Activated CD8-positive, alpha-beta memory T cell treated with anti-CD3 and anti-CD28 coated beads for 1 hour (primary cell): ENCODE measurements around the gene DNAH10.

Source experiments
- DNase-seq, 2 donors: peaks; one replicate each; pipeline ENCODE4 v3.0.0-alpha.2; 2020; ENCODE audit warnings: low read depth in 1 of 2; ENCODE audit errors: extremely low read depth in 1 of 2

The DNAH10 gene

DNA sequence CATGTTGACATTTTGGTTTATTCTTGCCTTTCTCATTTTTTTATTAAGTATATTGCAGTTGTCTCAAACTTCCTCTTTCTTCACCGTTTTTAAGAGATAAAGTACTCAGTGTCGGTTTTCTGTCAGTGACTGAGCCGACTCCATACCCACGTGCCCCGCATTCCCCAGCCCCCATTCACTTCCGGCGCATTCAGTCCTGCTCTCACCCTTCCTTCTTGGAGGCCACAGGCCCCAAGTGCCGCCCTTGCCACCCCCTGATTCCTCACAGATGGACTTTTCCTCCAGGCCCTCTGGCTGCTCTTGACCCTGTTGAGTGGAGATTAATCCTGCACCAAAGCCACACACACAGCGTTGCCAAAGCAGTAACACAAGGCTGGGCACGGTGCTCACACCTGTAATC lies 19.1 kb upstream of the DNAH10 start:
- DNase-seq, result no peak

- no peak for DNase-seq
These were observed 17.3 kb upstream of the DNAH10 start for GRCh38 chr12:123744836-123745235.

- DNase-seq, result no peak
These were observed 14.8 kb upstream of the DNAH10 start for GRCh38 chr12:123747309-123747708.

GRCh38 chr12:123748161-123748560 lies 13.9 kb upstream of the DNAH10 start:
- no peak for DNase-seq

DNA sequence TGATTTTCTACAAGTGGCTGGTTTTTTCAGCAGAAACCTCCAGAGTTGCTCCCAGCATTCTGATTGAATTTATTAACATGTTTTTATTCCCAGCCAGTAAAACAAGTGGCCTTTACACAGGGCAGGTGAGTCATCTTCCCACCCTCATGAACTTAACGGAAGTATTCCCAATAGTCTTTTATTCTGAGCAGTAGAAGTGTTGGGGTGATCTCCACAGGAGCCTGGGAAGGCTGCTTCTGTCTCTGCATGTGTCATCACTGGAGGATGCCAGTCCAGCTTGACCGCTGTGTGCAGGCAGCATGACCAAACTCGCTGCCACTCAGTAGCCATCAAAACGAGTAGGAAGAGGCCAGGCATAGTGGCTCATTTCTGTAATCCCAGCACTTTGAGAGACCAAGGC lies 13.4 kb upstream of the DNAH10 start:
- DNase-seq, result no peak

DNA sequence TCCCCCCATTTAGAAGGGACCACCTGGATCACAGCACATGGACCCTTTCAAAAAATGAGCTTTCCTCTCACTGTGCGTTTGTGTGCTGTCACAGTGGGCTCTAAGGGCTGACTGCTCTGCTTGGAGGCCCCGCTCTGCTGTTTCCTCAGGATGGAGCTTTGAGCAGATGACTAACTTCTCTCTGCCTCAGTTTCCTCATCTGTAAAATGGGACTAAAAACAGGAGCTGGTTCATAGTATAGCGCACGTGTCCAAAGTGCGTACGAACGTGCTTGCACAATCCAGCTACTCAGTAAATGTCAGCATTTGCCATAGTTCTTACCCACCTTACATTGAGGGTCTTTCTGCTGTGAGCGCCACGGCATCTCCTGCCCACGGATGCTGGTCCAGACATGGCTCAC lies 12.7 kb upstream of the DNAH10 start:
- DNase-seq, result no peak

DNA sequence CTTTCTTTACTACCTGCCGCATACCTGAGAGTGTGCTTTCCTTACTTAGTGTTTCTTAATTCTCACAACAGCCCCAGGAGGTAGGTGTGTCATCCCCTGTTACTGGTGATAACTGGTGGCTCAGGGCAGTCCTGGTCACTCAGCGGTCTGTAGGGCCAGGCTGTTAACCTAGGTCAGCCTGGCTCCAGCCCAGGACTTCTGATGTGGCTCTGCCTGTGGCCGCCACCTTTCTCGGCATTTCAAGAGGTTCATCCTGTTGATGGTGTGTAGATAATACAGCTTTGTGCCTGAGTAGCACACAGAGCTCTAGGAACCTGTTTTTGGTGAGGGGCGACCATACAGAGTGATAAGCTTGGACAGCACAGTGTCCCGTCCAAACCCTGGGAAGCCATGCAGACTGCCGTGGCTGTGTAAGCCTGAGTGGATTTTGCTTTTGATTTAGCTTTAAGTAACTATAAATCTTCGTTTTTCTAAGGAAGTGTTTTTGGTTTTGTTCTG lies 11.9 kb upstream of the DNAH10 start:
- DNase-seq, result no peak

DNA sequence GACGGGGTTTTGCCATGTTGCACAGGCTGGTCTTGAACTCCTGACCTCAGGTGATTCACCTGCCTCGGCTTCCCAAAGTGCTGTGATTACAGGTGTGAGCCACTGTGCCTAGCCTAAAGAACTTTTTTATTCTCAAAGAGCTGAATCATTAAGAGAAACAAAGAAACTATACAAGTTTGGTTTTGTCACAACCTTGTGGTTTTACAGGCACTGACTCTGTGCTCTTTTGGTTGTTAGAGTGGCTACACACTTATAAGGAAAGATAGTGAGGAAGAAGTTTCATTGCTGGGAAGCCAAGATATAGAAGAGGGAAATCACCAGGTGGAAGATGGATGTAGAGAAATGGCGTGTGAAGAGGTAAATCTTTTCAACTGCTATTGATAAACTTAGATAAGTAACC lies 10.1 kb upstream of the DNAH10 start:
- DNase-seq, result no peak

- no peak for DNase-seq
These were observed 7.9 kb upstream of the DNAH10 start for GRCh38 chr12:123754041-123754772.

- no peak for DNase-seq
These were observed 4.5 kb upstream of the DNAH10 start for GRCh38 chr12:123757561-123757960.

- DNase-seq, result no peak
These were observed 1.7 kb upstream of the DNAH10 start for GRCh38 chr12:123760267-123760938.

DNA sequence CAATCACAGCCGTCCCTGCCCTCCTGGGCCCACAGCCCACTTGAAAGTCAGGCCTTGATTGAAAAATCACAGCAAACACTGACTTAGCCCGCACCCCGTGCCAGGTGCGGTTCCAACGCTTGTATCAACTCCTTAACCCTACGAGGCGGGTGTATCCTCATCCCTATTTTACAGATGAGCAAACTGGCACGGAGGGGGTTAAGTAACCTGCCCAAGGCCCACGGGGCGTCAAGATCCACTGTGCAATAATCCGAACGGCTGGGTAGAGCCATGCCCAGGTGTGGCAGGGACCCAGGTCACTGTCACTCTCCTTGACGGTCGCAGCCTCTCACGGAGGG lies 583 bp downstream of the DNAH10 start:
- DNase-seq, result no peak

DNA sequence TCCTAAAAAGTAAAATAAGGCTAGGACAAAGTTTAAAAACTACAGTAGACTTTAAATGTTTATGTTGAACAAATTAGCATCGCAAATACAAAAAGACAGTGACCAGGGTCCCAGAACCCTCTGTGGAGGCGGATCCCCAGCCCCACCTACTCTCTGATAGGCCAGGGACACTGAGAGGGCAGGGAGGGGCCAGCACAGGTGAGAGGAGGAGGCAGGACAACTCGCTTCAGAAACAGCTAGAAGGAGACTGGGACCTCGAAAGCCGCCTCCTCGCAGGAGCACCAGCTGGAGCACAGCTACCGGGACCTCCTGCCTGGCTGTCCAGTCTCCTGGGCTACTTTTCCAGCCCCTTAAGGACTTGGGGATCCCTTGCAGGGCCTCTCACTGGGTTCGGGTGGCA lies 992 bp downstream of the DNAH10 start:
- no peak for DNase-seq

DNA sequence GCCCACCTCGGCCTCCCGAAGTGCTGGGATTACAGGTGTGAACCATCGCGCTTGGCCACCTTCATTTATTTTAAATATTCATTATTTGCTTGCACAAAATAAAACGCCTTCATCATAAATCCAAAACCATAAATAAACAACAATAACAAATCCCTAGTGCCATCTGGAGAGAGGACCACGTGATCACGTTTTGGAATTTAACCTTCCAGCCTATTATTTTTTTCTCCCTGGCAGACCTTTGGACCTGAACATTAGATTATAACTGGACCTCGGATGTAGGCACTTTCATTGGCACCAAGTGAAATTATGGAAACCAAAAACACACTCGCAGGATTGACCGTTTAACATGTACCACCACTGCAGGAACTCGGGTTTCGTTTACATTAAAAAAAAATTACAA lies 2.0 kb downstream of the DNAH10 start:
- DNase-seq, result no peak

GRCh38 chr12:123765504-123766035 lies 3.5 kb downstream of the DNAH10 start:
- no peak for DNase-seq

DNA sequence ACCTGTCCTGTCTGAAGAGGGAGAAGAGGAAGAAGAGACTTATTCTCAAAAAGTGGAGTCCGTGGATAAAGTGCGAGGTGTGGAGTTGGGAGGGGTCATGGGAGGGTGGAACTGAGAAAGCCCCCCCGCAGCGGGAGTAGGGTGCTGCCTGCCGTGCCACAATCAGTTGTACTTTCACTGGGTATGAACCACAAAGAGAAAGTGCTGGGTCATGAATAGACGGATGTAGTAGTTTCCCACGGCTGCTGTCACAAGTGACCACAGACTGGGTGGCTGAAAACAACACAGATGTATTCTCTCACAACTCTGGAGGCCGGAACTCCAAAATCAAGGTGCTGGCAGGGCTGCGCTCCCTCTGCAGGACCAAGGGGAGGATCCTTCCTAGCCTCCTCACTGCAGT lies 5.5 kb downstream of the DNAH10 start:
- DNase-seq, result no peak

DNA sequence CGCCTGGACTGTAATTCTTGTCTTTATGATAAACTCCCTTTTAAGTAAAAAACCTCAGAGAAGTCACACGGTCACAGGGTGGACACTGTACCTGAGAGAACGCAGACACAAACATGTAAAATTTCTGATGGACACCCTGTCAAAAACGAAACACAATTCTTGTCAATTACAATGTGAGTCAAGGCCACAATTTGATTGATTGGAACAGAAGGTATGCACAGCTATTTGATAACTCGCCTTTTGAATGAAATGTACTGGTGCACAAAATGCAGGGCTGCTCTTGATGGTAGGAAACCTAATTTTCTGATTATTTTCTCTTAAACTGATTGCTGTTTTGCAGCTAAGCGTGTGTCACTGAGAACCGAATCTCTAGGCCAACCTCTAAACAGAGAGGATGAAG lies 9.2 kb downstream of the DNAH10 start:
- DNase-seq, result no peak

- DNase-seq, result no peak
These were observed 10.0 kb downstream of the DNAH10 start for GRCh38 chr12:123772074-123772473.

GRCh38 chr12:123773375-123773774 lies 11.3 kb downstream of the DNAH10 start:
- no peak for DNase-seq

DNA sequence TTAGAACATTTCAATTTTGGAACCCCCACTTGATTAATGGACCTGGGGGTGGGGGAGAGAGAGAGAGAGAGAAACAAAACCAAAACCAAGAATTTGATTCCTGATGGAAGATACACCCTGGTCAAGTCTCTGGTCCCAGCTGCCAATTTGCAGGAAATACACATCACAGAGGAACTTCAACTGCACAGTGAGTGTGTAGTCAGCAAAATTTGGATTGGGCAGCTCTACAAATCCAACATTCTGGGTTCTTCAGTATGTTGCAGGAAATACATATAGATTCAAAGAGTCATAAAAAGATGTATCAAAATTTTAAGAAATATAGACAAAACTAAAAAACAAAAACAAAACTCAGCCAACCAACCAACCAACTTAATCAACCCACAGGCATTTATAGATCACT lies 17.4 kb downstream of the DNAH10 start:
- DNase-seq, result no peak

GRCh38 chr12:123782997-123783792 lies 21.1 kb downstream of the DNAH10 start:
- DNase-seq, result no peak

DNA sequence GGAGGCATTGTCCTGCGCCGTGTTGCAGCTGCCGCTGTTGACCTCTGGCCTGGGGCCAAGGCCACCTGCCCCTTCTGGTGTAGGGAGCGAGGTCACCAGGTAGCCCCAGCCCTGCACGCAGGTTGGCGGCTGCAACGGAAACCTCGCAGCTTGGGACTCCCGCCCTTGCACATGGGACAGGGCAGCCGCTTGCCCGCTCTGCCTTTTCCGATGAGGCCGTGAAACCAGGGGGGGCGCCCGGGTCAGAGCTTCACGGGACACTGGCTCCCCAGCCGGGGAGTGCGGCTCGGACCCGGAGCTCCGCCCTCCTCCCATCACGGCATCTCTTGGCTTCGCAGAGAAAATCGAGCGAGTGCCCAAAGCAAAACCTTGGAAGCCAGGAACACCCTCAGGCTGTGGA lies 25.4 kb downstream of the DNAH10 start:
- DNase-seq, result no peak
